ENCODE results near the gene ARAP2.

DNA sequence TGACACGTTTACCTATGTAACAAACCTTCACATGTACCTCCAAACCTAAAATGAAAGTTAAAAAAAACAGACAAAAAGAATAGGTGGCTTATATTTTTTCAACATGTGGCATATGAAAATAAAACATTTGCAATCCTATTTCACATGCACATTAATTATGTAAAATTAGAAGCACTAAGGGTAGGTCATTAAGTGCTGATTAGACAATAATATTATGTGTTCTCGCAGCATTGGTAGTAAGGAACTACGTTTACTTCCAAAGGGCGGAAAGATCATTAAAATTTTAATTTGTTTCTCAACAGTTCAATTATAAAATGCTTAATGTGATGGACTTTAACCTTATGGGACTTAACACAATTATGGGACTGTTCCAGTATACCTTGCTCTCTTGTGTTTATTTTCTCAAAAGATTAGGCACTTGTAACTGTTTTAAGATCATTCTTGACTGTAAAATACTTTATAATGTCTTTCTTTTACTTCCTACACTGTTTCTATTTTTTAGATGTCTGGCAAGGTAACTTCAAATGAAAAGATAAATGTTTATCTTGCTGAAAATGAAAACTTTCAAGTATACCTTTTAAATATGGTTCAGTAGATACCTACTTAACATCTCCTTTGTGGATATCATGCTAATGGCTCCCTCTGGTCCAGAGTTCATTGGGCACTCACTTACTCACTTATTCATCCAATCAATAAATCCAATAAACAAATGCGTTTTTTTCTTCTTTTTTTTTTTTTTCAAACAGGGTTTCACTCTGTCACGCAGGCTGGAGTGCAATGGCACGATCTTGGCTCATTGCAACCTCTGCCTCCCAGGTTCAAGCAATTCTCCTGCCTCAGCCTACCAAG lies 202.0 kb downstream of the ARAP2 start:
- TF ChIP-seq MXI1 (IDR thresholded peaks at IDR 0.05; ENCODE audit: low read depth, low read length) (no peak), RBM17 (IDR thresholded peaks at IDR 0.05; ENCODE audit: borderline replicate concordance, low read depth, low read length) (no peak), CREM (IDR thresholded peaks at IDR 0.05; ENCODE audit: low read depth) (no peak), TCF7L2 (IDR thresholded peaks at IDR 0.05; ENCODE audit: low read depth, low read length) (no peak), KAT7 (CRISPR knock-in tag; IDR thresholded peaks at IDR 0.05; ENCODE audit: borderline replicate concordance) (no peak)
- TF ChIP-seq, protein P1, sequence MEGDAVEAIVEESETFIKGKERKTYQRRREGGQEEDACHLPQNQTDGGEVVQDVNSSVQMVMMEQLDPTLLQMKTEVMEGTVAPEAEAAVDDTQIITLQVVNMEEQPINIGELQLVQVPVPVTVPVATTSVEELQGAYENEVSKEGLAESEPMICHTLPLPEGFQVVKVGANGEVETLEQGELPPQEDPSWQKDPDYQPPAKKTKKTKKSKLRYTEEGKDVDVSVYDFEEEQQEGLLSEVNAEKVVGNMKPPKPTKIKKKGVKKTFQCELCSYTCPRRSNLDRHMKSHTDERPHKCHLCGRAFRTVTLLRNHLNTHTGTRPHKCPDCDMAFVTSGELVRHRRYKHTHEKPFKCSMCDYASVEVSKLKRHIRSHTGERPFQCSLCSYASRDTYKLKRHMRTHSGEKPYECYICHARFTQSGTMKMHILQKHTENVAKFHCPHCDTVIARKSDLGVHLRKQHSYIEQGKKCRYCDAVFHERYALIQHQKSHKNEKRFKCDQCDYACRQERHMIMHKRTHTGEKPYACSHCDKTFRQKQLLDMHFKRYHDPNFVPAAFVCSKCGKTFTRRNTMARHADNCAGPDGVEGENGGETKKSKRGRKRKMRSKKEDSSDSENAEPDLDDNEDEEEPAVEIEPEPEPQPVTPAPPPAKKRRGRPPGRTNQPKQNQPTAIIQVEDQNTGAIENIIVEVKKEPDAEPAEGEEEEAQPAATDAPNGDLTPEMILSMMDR (IDR thresholded peaks at IDR 0.05 in 2 of 3, conservative IDR thresholded peaks at IDR 0.05 in 1 of 3; ENCODE audit: insufficient read depth in 2 of 3, low read depth in 1 of 3, low read length in 3 of 3): no peak
